RWPE1 (cell line): ENCODE data around the gene GLRA2.

Source experiments
- CTCF ChIA-PET: fragments of 350-600 bp; sonication (Branson Sonifier 250); formaldehyde crosslinking; extraction: SDS; loops from one replicate; lab custom pipeline; 2021; lab: Yijun Ruan, JAX
- POLR2A ChIA-PET: fragments of 400-600 bp; formaldehyde crosslinking; extraction: SDS; loops from one replicate; lab custom pipeline; 2020; ENCODE audit warnings: antibody characterized with exemption; ENCODE audit not compliant: low non-redundant PET; lab: Yijun Ruan, JAX
- DNase-seq: peaks from one replicate; pipeline ENCODE4 v3.0.0; 2012; ENCODE audit warnings: low spot score
- H3K27ac ChIP-seq: fragments of 450-650 bp; 2 replicates; pipeline ENCODE4 v1.5.1; 2017
- TF ChIP-seq, protein P1 (sequence below): fragments of 450-650 bp; conservative IDR thresholded peaks from 2 replicates; pipeline ENCODE4 v1.5.1; 2017; ENCODE audit warnings: low read depth, mild to moderate bottlenecking

GLRA2 gene

DNA sequence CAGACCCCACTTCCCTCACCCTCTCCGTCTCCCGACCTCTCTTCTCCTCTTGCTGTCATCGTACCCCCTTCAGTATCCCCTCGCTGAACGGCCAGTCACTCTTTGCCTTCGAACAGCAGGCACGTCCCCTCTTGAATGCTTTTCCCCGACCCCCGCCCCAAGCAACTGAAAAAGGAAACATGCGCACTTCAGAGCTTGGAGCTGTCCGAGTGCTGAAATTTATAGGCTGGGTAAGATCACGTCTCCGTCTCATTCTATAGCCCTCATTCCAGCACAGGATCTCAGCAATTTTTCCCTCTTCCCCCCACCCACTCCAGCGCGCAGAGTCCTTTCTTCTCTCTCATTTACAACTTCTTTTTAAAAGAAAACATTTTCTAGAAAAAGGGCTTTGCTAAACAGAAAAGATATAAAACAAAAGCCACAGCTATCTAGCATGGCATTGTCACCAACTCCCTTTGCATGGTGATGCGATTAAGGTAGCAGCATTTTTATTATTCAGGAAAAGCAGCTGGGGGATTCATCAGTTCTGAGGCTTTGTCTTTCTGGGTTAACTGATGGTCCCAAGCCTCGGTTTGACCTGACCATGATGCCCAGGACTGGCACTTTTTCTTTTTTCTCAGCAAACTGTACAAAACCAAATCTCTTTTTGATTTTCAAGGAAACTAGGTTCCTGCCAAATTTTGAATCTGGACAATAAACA, at the start of gene GLRA2:
GLRA2 (plus strand) TSS at position 247 of the 700 bp plus-strand sequence. CDS start 522 bp downstream, outside the sequence.
- TF ChIP-seq, protein P1, sequence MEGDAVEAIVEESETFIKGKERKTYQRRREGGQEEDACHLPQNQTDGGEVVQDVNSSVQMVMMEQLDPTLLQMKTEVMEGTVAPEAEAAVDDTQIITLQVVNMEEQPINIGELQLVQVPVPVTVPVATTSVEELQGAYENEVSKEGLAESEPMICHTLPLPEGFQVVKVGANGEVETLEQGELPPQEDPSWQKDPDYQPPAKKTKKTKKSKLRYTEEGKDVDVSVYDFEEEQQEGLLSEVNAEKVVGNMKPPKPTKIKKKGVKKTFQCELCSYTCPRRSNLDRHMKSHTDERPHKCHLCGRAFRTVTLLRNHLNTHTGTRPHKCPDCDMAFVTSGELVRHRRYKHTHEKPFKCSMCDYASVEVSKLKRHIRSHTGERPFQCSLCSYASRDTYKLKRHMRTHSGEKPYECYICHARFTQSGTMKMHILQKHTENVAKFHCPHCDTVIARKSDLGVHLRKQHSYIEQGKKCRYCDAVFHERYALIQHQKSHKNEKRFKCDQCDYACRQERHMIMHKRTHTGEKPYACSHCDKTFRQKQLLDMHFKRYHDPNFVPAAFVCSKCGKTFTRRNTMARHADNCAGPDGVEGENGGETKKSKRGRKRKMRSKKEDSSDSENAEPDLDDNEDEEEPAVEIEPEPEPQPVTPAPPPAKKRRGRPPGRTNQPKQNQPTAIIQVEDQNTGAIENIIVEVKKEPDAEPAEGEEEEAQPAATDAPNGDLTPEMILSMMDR = no peak
- H3K27ac ChIP-seq = no peak within 1 kb of the TSS
- DNase-seq = peak; percentile 18
- CTCF ChIA-PET = interaction anchor here (0.5 to 0.7 kb wide), 2 partner anchors 178 to 267 kb away, joined by 3 read pairs; no protein-coding TSS in a partner anchor
- POLR2A ChIA-PET = no interaction called here

DNA sequence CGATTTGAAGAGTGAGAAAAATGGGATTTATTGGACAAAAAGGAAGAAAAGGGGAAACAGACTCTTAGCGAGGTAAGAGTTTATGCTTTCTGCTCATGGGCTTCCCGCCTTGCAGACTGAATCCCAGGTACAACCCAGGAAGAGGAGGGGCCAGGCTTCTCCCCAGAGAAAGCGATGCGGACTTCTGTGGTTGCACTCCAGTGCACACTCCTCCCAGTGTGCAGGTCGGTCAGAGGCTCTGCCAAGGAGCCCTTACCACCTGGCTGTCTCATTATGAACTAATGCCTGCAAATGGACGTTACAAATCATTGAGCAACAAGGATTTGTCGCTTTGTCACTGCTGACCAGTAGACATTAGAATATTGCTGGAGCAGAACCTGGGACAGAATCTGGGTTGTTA, 39.9 kb upstream of the GLRA2 start:
- TF ChIP-seq, protein P1 = no peak
- no peak for DNase-seq
- POLR2A ChIA-PET = no interaction called here
- H3K27ac ChIP-seq = no peak overlapping the region
- CTCF ChIA-PET = no interaction called here

DNA sequence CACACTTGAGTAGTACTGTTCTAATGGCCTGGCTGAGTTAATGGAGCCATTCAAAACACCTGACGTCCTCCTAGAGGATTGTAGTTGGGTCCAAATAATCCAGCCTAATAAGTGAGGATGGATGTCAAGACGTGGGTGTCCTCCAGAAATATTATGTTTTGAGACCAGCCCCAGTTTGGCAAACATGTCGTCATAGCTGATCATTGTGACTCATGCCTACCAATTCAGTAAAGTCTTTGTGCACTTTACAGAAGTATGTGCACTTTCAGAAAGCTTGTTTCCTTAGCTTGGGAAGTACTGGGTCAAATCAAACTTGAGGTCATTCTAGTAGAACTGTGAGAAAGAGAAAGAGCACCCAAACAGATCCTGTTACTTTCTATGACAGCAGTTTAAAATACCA, 37.6 kb upstream of the GLRA2 start:
- no peak for DNase-seq
- TF ChIP-seq, protein P1 = no peak
- CTCF ChIA-PET = no interaction called here
- POLR2A ChIA-PET = no interaction called here
- no peak overlapping the region for H3K27ac ChIP-seq

DNA sequence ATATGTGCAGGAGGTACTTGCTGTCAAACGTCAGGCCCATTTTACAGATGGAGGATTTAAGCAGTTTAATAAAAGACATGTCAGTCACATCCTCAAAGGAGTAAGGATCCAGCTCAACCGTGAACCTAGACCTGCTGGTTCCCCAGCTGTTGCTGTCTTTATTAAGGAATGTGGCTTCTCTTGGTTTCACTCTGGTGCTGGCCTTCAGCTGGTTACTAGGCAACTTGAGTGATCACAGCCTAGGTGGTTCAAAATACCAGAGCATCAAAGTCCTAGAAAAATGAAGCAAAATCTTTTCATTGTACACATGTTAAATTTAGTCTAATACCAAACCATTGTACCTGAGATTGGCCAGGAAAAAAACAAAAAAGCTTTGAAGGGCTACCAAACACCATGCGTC, 32.7 kb upstream of the GLRA2 start:
- no peak for DNase-seq
- TF ChIP-seq, protein P1 = no peak
- CTCF ChIA-PET = no interaction called here
- no peak overlapping the region for H3K27ac ChIP-seq
- POLR2A ChIA-PET = no interaction called here

DNA sequence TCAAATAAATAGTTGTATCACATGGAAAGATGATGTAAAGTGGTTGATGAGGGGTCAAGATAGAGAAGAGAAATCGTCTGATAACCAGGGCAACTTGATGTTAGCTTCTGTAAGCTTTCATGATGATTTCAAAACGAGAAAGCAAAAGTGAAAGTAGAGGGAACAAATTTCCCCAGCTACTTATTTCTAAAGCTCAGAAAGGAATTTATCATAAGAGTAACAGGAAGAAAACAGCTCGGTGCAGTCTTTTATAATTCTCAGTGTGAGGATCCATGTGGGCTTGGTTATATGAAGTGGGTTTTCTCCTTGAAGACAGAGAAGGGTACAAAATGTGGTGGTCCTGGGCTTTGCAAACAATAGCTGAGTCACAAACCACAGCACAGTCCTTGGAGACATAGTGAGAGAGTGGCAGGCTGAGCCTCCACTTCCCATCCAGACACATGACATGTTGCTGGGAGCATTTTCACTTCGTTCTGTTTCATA, 32.1 kb upstream of the GLRA2 start:
- DNase-seq = no peak
- H3K27ac ChIP-seq = no peak overlapping the region
- TF ChIP-seq, protein P1 = no peak
- ChIA-PET CTCF (no interaction called here), POLR2A (no interaction called here)

GRCh38 chrX:14501327-14501726, 28.0 kb upstream of the GLRA2 start:
- DNase-seq = no peak
- CTCF ChIA-PET = interaction anchor here (0.6 kb wide), 1 partner anchor 594 kb away, joined by 4 read pairs; no protein-coding TSS in a partner anchor
- POLR2A ChIA-PET = no interaction called here

More at GRCh38 chrX:14501327-14501726, 28.0 kb upstream of the GLRA2 start:
- TF ChIP-seq, protein P1 = no peak
- H3K27ac ChIP-seq = no peak overlapping the region
